OCI-LY3 (cell line): ENCODE results near the gene TPD52L2.
"Not testable (repeated sequence)": the region's sequence is repeated elsewhere in the genome, so short reads cannot be mapped to it uniquely, and the experiment has no call there.

ENCODE experiments used
- H2AFZ ChIP-seq: fragments of 200-600, 300-600 bp; shearing (Covaris generic); 2 replicates; pipeline ENCODE4 v1.6.0; 2014; ENCODE audit warnings: antibody characterized with exemption, low read depth, low read length
- H3K27ac ChIP-seq: fragments of 200-600, 300-600 bp; sonication (generic); 2 replicates; pipeline ENCODE4 v1.5.1; 2014; ENCODE audit warnings: mild to moderate bottlenecking, low read length, moderate library complexity, mixed read lengths
- H3K27me3 ChIP-seq: fragments of 200-600, 300-600 bp; sonication (generic); 2 replicates; pipeline ENCODE4 v1.6.1; 2014; ENCODE audit warnings: low read depth, low read length, mixed read lengths
- H3K36me3 ChIP-seq: fragments of 200-600, 300-600 bp; sonication (generic); replicated peaks from 2 replicates; pipeline ENCODE3; 2014; ENCODE audit warnings: low read depth, low read length, mixed read lengths
- H3K4me1 ChIP-seq: fragments of 300-600, 200-600 bp; sonication (generic); 2 replicates; pipeline ENCODE4 v1.6.1; 2014; ENCODE audit warnings: low read length, mixed read lengths
- H3K4me2 ChIP-seq: fragments of 200-600, 300-600 bp; sonication (generic); 2 replicates; pipeline ENCODE4 v1.6.1; 2014; ENCODE audit warnings: low read length, mixed read lengths
- H3K4me3 ChIP-seq: fragments of 300-600, 200-600 bp; sonication (generic); 2 replicates; pipeline ENCODE4 v1.5.1; 2014; ENCODE audit warnings: antibody characterized with exemption, mild to moderate bottlenecking, low read length, moderate library complexity
- H3K79me2 ChIP-seq: fragments of 300-600, 200-600 bp; shearing (Covaris generic); 2 replicates; pipeline ENCODE4 v1.6.1; 2014; ENCODE audit warnings: mild to moderate bottlenecking, low read length, mixed read lengths
- H3K9ac ChIP-seq: fragments of 300-600, 200-600 bp; shearing (Covaris generic); 2 replicates; pipeline ENCODE4 v1.6.0; 2014; ENCODE audit warnings: mild to moderate bottlenecking, low read length, moderate library complexity
- H3K9me3 ChIP-seq: fragments of 200-600, 300-600 bp; shearing (Covaris generic); 2 replicates; pipeline ENCODE4 v1.6.1; 2014; ENCODE audit warnings: low read length, mixed read lengths; ENCODE audit not compliant: insufficient read depth
- H4K20me1 ChIP-seq: fragments of 200-600, 300-600 bp; sonication (generic); 2 replicates; pipeline ENCODE4 v1.6.1; 2016; ENCODE audit warnings: low read length, mixed read lengths; ENCODE audit not compliant: insufficient read depth
- EZH2phosphoT487 ChIP-seq: fragments of 200-600 bp; shearing (Covaris generic); IDR thresholded peaks from 2 replicates; pipeline ENCODE4 v1.6.1; 2018; ENCODE audit warnings: antibody characterized with exemption, mixed run types, low read depth
- TF ChIP-seq, protein P1 (sequence below): fragments of 200-600, 300-600 bp; sonication (generic); IDR thresholded peaks from 2 replicates; pipeline ENCODE4 v1.5.1; 2014; ENCODE audit warnings: antibody characterized with exemption, low read length, low read depth

The TPD52L2 gene

DNA sequence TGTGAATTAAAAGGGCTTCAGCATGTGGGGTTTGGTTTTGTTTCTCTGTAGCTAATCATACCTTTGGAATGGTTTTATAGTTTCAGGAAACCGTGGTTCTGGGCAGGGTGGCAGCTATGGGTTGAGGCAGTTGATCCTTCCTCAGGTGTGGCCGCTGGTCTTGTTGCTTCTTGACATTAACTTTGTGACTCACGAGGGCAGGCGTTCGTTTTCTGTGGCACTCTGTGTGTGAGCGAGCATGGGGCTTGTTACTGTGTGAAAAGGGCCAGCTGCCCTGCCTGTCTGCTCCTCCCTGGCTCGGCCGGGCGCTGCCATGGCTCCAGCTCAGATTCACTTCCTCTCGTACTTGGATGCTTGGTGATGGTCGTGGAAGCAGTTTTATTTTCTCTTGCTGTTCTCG is 46.1 kb downstream of the TPD52L2 start:
- H3K79me2 ChIP-seq = peaks cover 99% of the 10 kb centered on the region

DNA sequence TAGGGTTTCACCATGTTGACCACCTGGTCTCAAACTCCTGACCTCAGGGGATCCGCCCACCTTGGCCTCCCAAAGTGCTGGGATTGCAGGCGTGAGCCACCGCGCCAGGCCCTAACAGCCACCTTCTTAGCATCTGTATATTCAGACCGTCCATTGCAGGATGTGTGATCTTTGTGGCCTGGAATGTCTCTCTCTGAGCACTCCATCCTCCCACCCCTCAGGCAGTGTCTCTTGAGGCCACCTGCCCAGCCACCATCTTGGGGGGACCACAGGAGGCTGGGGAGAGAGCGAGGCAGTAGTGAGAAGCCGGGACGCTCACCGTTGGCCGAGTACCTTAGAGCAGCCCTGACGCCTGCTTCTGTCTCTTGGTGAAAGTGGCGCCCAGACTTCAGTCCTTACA is 48.7 kb downstream of the TPD52L2 start:
- Histone ChIP-seq H3K9ac (no peak overlapping the region), H3K79me2 (peaks cover 93% of the 10 kb centered on the region), H2AFZ (no peak overlapping the region), H3K27me3 (no peaks in the 10 kb centered on the region), H4K20me1 (peaks cover 52% of the 10 kb centered on the region), H3K9me3 (no peaks in the 10 kb centered on the region), H3K27ac (no peak overlapping the region), H3K4me1 (no peaks in the 10 kb centered on the region), H3K36me3 (peaks cover 5% of the 10 kb centered on the region), H3K4me3 (no peak overlapping the region), H3K4me2 (no peak overlapping the region)
- TF ChIP-seq, protein P1, sequence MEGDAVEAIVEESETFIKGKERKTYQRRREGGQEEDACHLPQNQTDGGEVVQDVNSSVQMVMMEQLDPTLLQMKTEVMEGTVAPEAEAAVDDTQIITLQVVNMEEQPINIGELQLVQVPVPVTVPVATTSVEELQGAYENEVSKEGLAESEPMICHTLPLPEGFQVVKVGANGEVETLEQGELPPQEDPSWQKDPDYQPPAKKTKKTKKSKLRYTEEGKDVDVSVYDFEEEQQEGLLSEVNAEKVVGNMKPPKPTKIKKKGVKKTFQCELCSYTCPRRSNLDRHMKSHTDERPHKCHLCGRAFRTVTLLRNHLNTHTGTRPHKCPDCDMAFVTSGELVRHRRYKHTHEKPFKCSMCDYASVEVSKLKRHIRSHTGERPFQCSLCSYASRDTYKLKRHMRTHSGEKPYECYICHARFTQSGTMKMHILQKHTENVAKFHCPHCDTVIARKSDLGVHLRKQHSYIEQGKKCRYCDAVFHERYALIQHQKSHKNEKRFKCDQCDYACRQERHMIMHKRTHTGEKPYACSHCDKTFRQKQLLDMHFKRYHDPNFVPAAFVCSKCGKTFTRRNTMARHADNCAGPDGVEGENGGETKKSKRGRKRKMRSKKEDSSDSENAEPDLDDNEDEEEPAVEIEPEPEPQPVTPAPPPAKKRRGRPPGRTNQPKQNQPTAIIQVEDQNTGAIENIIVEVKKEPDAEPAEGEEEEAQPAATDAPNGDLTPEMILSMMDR = no peak
- TF ChIP-seq EZH2phosphoT487 = no peak

More for the DNA sequence above, 46.1 kb downstream of the TPD52L2 start:
- no peak overlapping the region for H3K4me3 ChIP-seq
- H4K20me1 ChIP-seq = peaks cover 66% of the 10 kb centered on the region
- no peak overlapping the region for H3K27ac ChIP-seq
- no peak overlapping the region for H2AFZ ChIP-seq
- TF ChIP-seq, protein P1 = no peak
- TF ChIP-seq EZH2phosphoT487 = no peak
- no peaks in the 10 kb centered on the region for H3K36me3 ChIP-seq
- H3K9me3 ChIP-seq = no peaks in the 10 kb centered on the region
- no peak overlapping the region for H3K9ac ChIP-seq
- no peaks in the 10 kb centered on the region for H3K27me3 ChIP-seq
- H3K4me2 ChIP-seq = no peak overlapping the region
- H3K4me1 ChIP-seq = no peaks in the 10 kb centered on the region

DNA sequence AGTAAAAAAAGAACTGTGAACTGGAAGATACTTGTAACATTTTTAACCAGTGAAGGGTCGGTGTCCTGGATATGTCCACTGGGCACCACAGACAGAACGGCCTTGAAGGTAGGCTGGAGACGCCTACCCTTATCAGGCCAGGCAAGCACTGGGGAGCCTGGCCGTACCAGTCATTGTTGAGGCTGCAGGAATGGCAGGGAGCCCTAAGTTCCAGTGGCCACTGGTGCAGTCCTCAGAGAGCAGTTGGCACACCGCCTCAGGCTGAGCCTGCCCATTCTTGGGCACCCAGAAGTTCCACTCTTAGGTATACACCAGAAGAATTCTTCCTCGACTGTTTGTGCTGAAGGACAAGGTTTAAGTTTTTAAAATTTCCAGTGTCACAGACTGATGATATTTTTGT is 50.4 kb downstream of the TPD52L2 start:
- Histone ChIP-seq H3K79me2 (peaks cover 85% of the 10 kb centered on the region), H2AFZ (no peak overlapping the region)

DNA sequence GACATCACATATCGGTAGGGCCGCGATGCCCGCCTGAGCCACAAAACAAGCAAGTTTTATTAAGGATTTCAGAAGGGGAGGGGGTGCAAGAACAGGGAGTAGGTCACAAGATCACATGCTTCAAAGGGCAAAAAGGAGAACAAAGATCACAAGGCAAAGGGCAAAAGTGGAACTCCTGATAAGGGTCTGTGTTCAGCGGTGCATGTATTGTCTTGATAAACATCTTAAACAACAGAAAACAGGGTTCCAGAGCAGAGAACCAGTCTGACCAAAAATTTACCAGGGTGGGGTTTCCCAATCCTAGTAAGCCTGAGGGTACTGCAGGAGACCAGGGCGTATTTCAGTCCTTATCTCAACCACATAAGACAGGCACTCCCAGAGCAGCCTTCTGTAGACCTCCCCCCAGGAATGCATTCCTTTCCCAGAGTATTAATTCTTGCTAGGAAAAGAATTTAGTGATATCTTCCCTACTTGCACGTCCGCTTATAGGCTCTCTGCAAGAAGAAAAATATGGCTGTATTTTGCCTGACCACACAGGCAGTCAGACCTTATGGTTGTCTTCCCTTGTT is 51.4 kb downstream of the TPD52L2 start:
- H3K4me1 ChIP-seq, H3K27ac ChIP-seq, H3K4me2 ChIP-seq, H2AFZ ChIP-seq, H3K9ac ChIP-seq, H3K27me3 ChIP-seq, H3K36me3 ChIP-seq, H3K4me3 ChIP-seq, H3K9me3 ChIP-seq: not testable (repeated sequence)
- peaks cover 76% of the 10 kb centered on the region for H3K79me2 ChIP-seq
- H4K20me1 ChIP-seq = peaks cover 32% of the 10 kb centered on the region

More for the DNA sequence above, 50.4 kb downstream of the TPD52L2 start:
- H4K20me1 ChIP-seq = peaks cover 39% of the 10 kb centered on the region
- TF ChIP-seq EZH2phosphoT487 = no peak
- TF ChIP-seq, protein P1 = no peak
- no peak overlapping the region for H3K27ac ChIP-seq
- H3K27me3 ChIP-seq = no peaks in the 10 kb centered on the region
- no peaks in the 10 kb centered on the region for H3K4me1 ChIP-seq
- H3K9me3 ChIP-seq = no peaks in the 10 kb centered on the region
- no peak overlapping the region for H3K9ac ChIP-seq
- H3K4me2 ChIP-seq = no peak overlapping the region
- H3K4me3 ChIP-seq = no peak overlapping the region
- peaks cover 8% of the 10 kb centered on the region for H3K36me3 ChIP-seq

DNA sequence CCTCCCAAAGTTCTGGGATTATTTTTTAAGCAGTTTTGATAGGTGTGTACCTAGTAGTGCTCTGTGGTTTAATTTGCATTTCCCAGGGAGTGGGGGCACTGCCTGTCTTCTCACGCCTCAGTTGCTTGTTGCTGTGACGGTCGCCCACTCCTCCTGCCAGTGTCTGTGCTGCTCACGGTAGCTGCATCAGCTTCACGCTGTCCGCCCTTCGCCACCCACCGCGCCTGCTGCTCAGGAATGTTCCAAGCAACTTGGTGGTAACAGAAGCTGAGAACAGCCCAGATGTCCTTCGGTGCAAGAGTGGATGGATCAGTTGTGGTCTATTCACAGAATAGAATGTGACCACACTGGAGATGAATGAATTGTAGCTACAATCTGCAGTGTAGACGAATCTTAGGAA is 52.7 kb downstream of the TPD52L2 start:
- H3K79me2 ChIP-seq = peaks cover 67% of the 10 kb centered on the region
- H3K36me3 ChIP-seq = peaks cover 8% of the 10 kb centered on the region
- H3K4me2 ChIP-seq = no peak overlapping the region
- H3K4me1 ChIP-seq = no peaks in the 10 kb centered on the region
- no peak overlapping the region for H3K9ac ChIP-seq
- no peaks in the 10 kb centered on the region for H3K27me3 ChIP-seq
- TF ChIP-seq, protein P1 = no peak
- TF ChIP-seq EZH2phosphoT487 = no peak
- no peak overlapping the region for H2AFZ ChIP-seq
- no peak overlapping the region for H3K27ac ChIP-seq
- no peaks in the 10 kb centered on the region for H3K9me3 ChIP-seq
- peaks cover 19% of the 10 kb centered on the region for H4K20me1 ChIP-seq
- H3K4me3 ChIP-seq = no peak overlapping the region
